ENCODE data around the gene PRKAR1B. TPM values are rescaled to one million over a fixed set of nuclear protein-coding genes. Genes with fewer than 3 reads are reported as not detected.

The PRKAR1B gene
- total and polyA plus RNA-seq, 8 donors: 16.3 to 43.5 (median 37.6) TPM

GRCh38 chr7:585229-585711 lies 141.8 kb downstream of the PRKAR1B start:
- TF ChIP-seq, protein P1, sequence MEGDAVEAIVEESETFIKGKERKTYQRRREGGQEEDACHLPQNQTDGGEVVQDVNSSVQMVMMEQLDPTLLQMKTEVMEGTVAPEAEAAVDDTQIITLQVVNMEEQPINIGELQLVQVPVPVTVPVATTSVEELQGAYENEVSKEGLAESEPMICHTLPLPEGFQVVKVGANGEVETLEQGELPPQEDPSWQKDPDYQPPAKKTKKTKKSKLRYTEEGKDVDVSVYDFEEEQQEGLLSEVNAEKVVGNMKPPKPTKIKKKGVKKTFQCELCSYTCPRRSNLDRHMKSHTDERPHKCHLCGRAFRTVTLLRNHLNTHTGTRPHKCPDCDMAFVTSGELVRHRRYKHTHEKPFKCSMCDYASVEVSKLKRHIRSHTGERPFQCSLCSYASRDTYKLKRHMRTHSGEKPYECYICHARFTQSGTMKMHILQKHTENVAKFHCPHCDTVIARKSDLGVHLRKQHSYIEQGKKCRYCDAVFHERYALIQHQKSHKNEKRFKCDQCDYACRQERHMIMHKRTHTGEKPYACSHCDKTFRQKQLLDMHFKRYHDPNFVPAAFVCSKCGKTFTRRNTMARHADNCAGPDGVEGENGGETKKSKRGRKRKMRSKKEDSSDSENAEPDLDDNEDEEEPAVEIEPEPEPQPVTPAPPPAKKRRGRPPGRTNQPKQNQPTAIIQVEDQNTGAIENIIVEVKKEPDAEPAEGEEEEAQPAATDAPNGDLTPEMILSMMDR (IDR thresholded peaks at IDR 0.05): no peak
- DNase-seq: peak in 1 of 4 donors; percentile 34
- H3K36me3 ChIP-seq: no peaks in the 10 kb centered on the region

DNA sequence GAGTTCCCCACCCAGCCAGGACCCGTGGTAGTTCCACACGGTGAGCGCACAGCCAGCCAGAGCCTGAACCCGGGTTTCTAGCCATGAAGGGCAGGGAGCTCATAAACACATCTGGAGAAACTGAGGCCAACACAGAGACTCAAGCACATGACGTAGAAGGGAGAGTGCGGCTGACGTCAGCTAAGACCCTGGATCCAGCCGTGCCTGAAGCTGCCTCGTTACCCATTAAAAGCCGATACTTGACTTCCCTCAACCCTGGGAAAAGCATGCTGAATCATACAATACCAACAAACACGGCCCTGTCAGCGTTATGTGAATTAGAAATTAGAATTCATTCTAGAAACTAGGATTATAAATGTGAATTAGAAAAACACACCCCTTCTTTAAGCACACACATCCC lies 142.3 kb downstream of the PRKAR1B start:
- TF ChIP-seq, protein P1 (IDR thresholded peaks at IDR 0.05): no peak
- Histone ChIP-seq H3K4me3 (no peak overlapping the region), H3K9me3 (peaks cover 0 to 4% of the 10 kb centered on the region in 2 donors), H3K4me1 (no peaks in the 10 kb centered on the region), H3K36me3 (no peaks in the 10 kb centered on the region), H3K27me3 (no peaks in the 10 kb centered on the region), H3K27ac (no peak overlapping the region)
- ATAC-seq: no peak
- no peak for DNase-seq
- intact Hi-C loops (cut with DNase I): no loop called here

More at GRCh38 chr7:585229-585711, 141.8 kb downstream of the PRKAR1B start:
- no peak overlapping the region for H3K27ac ChIP-seq
- peaks cover 0 to 4% of the 10 kb centered on the region in 2 donors for H3K9me3 ChIP-seq
- intact Hi-C loops (cut with DNase I): no loop called here
- H3K4me3 ChIP-seq: no peak overlapping the region
- no peaks in the 10 kb centered on the region for H3K4me1 ChIP-seq
- ATAC-seq: no peak
- no peaks in the 10 kb centered on the region for H3K27me3 ChIP-seq

DNA sequence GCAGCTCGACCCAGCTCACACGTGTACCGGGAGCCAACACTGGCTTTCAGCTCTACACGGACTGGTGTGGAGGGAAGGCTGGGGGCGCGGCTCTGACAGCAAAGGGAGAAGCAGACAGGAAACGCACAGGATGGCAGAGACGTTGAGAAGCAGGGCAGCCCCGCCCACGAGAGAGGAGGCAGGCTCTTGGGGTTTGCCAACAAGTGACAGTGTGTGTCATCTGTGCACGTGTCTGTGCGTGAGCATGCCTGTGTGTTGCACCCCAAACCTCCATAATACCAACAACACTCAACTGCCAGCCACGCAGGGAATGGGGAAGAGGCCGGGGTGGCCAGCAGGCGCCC lies 143.0 kb downstream of the PRKAR1B start:
- H3K4me3 ChIP-seq: no peak overlapping the region
- H3K27me3 ChIP-seq: no peaks in the 10 kb centered on the region
- H3K36me3 ChIP-seq: peaks cover 0 to under 1% of the 10 kb centered on the region in 2 donors
- ATAC-seq: peak; percentile 46
- DNase-seq: peak in 1 of 4 donors; percentile 85
- H3K4me1 ChIP-seq: no peaks in the 10 kb centered on the region
- intact Hi-C loops (cut with DNase I): no loop called here
- TF ChIP-seq, protein P1 (IDR thresholded peaks at IDR 0.05): no peak
- H3K9me3 ChIP-seq: peaks cover 0 to 4% of the 10 kb centered on the region in 2 donors
- no peak overlapping the region for H3K27ac ChIP-seq

- ATAC-seq (no peak), DNase-seq (peak in 1 of 4 donors; percentile 42)
- H3K9me3 ChIP-seq: peaks cover 0 to 4% of the 10 kb centered on the region in 2 donors
- no peaks in the 10 kb centered on the region for H3K4me1 ChIP-seq
- H3K36me3 ChIP-seq: peaks cover 0 to 5% of the 10 kb centered on the region in 2 donors
- H3K27ac ChIP-seq: no peak overlapping the region
- H3K27me3 ChIP-seq: no peaks in the 10 kb centered on the region
- H3K4me3 ChIP-seq: no peak overlapping the region
- TF ChIP-seq, protein P1 (IDR thresholded peaks at IDR 0.05): no peak
- intact Hi-C loops (cut with DNase I): no loop called here
These were observed 143.5 kb downstream of the PRKAR1B start for GRCh38 chr7:583410-584121.

GRCh38 chr7:582931-583330 lies 144.2 kb downstream of the PRKAR1B start:
- TF ChIP-seq, protein P1 (IDR thresholded peaks at IDR 0.05): no peak
- DNase-seq (peak in 1 of 4 donors; percentile 45), ATAC-seq (no peak)
- Histone ChIP-seq H3K4me1 (no peaks in the 10 kb centered on the region), H3K27ac (no peak overlapping the region), H3K4me3 (no peak overlapping the region), H3K9me3 (peaks cover 0 to 4% of the 10 kb centered on the region in 2 donors), H3K36me3 (peaks cover 0 to 5% of the 10 kb centered on the region in 2 donors), H3K27me3 (no peaks in the 10 kb centered on the region)
- intact Hi-C loops (cut with DNase I): no loop called here
